ENCODE results near the gene PRKCQ.

Gene PRKCQ

DNA sequence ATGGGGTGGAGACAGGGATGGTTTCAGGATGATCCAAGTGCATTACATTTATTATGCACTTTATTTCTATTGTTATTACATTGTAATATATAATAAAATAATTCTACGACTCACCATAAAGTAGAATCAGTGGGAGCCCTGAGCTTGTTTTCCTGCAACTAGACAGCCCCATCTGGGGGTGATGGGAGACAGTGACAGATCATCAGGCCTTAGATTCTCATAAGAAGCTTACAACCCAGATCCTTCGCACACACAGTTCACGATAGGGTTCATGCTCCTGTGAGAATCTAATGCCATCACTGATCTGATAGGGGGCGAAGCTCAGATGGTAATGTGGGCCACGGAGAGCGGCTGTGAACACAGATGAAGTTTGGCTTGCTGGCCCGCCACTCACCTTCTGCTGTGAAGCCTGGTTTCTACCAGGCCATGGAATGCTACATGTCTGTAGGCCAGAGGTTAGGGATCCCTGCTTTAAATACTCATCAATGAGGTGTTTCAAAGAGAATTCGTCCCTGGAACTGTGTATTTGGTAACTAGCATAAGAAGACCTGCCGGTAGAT is 21.2 kb upstream of the PRKCQ start:
- Histone ChIP-seq H4K20me1 (ENCODE audit: insufficient read depth) (no peaks in the 10 kb centered on the region), H3K4me3 (IDR thresholded peaks at IDR 0.05; ENCODE audit: insufficient read depth, low read depth, low read length) (no peak overlapping the region), H3K36me3 (ENCODE audit: insufficient read depth) (no peaks in the 10 kb centered on the region), H3K27me3 (ENCODE audit: insufficient read depth, low read depth) (no peaks in the 10 kb centered on the region), H3K27ac (no peak overlapping the region), H2AFZ (ENCODE audit: low read depth) (no peak overlapping the region), H3K9ac (no peak overlapping the region), H3K4me2 (no peak overlapping the region), H3K79me2 (ENCODE audit: insufficient read depth, low read depth) (no peaks in the 10 kb centered on the region), H3K4me1 (ENCODE audit: low read depth, poor library complexity, severe bottlenecking) (no peaks in the 10 kb centered on the region)
- TF ChIP-seq, protein P1, sequence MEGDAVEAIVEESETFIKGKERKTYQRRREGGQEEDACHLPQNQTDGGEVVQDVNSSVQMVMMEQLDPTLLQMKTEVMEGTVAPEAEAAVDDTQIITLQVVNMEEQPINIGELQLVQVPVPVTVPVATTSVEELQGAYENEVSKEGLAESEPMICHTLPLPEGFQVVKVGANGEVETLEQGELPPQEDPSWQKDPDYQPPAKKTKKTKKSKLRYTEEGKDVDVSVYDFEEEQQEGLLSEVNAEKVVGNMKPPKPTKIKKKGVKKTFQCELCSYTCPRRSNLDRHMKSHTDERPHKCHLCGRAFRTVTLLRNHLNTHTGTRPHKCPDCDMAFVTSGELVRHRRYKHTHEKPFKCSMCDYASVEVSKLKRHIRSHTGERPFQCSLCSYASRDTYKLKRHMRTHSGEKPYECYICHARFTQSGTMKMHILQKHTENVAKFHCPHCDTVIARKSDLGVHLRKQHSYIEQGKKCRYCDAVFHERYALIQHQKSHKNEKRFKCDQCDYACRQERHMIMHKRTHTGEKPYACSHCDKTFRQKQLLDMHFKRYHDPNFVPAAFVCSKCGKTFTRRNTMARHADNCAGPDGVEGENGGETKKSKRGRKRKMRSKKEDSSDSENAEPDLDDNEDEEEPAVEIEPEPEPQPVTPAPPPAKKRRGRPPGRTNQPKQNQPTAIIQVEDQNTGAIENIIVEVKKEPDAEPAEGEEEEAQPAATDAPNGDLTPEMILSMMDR (conservative IDR thresholded peaks at IDR 0.05; ENCODE audit: low read depth, low read length): no peak

DNA sequence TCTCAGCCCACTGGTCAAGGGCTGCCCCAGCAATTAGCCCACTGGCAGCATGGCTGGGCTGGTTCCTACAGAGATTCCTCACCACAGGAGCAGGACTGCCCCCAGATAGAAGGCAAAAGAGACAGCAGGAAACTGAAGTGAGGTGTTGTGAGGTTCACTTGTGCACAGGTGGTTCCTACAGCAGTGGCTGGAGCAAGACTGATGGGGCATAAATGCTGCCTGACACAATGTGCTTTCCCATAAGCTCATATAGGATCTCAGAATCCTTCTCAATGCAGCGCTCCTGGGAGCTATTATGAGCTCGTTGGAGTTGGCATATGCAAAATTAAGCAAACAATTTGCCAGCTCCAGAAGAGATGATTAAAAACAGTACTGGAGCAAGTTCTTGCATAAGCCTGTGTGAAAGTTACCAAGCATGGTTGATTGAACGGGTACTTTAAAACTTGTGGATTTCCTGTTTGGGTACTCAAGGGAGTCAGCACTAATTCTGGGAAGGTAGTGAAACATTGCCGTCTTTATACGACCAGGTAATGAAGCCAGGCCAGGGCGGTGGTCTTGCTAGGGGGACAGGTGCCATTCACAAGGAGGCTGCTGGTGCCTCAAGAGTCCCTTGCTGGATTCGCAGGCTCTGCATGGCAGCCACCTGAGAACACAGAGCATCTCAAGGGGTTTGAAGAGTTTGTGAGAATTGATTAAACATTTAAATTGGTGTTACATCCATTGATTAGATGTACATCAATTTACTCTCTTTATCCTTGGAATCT is 20.3 kb upstream of the PRKCQ start:
- Histone ChIP-seq H3K9ac (no peak overlapping the region), H3K27ac (no peak overlapping the region), H2AFZ (ENCODE audit: low read depth) (no peak overlapping the region), H3K79me2 (ENCODE audit: insufficient read depth, low read depth) (no peaks in the 10 kb centered on the region), H3K27me3 (ENCODE audit: insufficient read depth, low read depth) (no peaks in the 10 kb centered on the region), H3K4me1 (ENCODE audit: low read depth, poor library complexity, severe bottlenecking) (no peaks in the 10 kb centered on the region), H4K20me1 (ENCODE audit: insufficient read depth) (no peaks in the 10 kb centered on the region), H3K4me3 (IDR thresholded peaks at IDR 0.05; ENCODE audit: insufficient read depth, low read depth, low read length) (no peak overlapping the region), H3K36me3 (ENCODE audit: insufficient read depth) (no peaks in the 10 kb centered on the region), H3K4me2 (no peak overlapping the region)
- TF ChIP-seq, protein P1 (conservative IDR thresholded peaks at IDR 0.05; ENCODE audit: low read depth, low read length): no peak

DNA sequence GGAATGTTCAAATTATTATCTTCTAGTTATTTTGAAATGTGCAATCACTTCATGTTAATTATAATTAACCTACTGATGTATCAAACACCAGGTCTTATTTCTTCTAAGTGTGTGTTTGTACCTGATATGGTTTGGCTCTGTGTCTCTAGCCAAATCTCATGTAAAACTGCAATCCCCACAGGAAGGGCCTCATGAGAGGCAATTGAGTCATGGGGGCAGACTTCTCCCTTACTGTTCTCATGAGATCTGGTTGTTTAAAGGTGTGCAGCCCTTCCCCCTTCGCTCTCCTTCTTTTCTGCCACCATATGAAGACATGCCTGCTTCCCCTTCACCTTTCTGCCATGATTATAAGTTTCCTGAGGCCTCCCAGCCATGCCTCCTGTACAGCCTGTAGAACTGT is 18.6 kb upstream of the PRKCQ start:
- Histone ChIP-seq H4K20me1 (ENCODE audit: insufficient read depth) (no peaks in the 10 kb centered on the region), H3K4me3 (IDR thresholded peaks at IDR 0.05; ENCODE audit: insufficient read depth, low read depth, low read length) (no peak overlapping the region), H3K27me3 (ENCODE audit: insufficient read depth, low read depth) (no peaks in the 10 kb centered on the region), H2AFZ (ENCODE audit: low read depth) (no peak overlapping the region), H3K4me2 (no peak overlapping the region), H3K36me3 (ENCODE audit: insufficient read depth) (no peaks in the 10 kb centered on the region), H3K9ac (no peak overlapping the region), H3K4me1 (ENCODE audit: low read depth, poor library complexity, severe bottlenecking) (no peaks in the 10 kb centered on the region), H3K79me2 (ENCODE audit: insufficient read depth, low read depth) (no peaks in the 10 kb centered on the region), H3K27ac (no peak overlapping the region)
- TF ChIP-seq, protein P1 (conservative IDR thresholded peaks at IDR 0.05; ENCODE audit: low read depth, low read length): no peak

DNA sequence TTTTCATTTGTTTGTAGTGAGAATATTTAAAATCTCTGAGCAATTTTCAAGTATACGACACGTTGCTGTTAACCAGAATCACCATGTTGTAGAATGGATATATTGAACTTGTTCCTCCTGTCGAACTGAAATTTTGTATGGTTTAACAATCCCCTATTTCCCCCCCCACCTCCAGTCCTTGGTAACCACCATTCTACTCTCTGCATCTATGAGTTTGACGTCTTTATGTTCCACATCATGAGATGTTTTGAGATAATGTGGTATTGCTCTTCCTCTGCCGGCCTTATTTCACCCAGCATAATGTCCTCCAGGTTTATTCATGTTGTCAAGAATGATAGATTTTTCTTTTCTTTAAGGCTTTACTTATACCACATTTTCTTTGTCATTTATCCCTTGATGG is 17.4 kb upstream of the PRKCQ start:
- no peaks in the 10 kb centered on the region for H3K79me2 ChIP-seq (ENCODE audit: insufficient read depth, low read depth)
- H3K9ac ChIP-seq: no peak overlapping the region
- H3K27me3 ChIP-seq (ENCODE audit: insufficient read depth, low read depth): no peaks in the 10 kb centered on the region
- H3K4me3 ChIP-seq (IDR thresholded peaks at IDR 0.05; ENCODE audit: insufficient read depth, low read depth, low read length): no peak overlapping the region
- no peak overlapping the region for H3K4me2 ChIP-seq
- TF ChIP-seq, protein P1 (conservative IDR thresholded peaks at IDR 0.05; ENCODE audit: low read depth, low read length): no peak
- no peaks in the 10 kb centered on the region for H3K36me3 ChIP-seq (ENCODE audit: insufficient read depth)
- H4K20me1 ChIP-seq (ENCODE audit: insufficient read depth): no peaks in the 10 kb centered on the region
- H3K27ac ChIP-seq: no peak overlapping the region
- no peak overlapping the region for H2AFZ ChIP-seq (ENCODE audit: low read depth)
- peaks cover 6% of the 10 kb centered on the region for H3K4me1 ChIP-seq (ENCODE audit: low read depth, poor library complexity, severe bottlenecking)
